HG02870 (cell line): ENCODE measurements around the gene MCC.
A peak's percentile ranks its signal among the peaks of the same experiment; 100 is the strongest.

Experiments
- ATAC-seq: cut with Tn5 transposase; IDR thresholded peaks from one replicate; pipeline ENCODE4 v1.9.1; 2021; ENCODE audit warnings: mild to moderate bottlenecking, moderate library complexity; ENCODE audit not compliant: unreplicated experiment

The MCC gene

DNA sequence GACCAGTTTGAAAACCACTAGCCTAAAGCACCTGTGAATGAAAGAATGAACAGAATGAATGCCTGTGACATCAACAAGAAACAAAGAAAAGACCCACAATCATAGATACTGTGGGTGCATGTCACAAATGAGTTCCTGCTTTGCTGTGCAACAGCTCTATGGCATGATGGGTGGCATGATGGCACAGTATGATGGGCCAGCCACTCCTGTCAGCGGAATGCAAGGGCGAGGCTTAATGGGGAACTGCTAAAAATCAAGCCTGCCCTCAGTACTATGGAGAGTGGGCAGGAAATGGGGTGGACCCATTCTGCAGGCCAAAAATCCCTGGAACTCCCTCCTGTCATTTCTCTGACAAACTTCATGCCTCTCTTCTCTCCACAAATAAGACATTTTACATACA is 422.6 kb downstream of the MCC start:
- no peak for ATAC-seq

DNA sequence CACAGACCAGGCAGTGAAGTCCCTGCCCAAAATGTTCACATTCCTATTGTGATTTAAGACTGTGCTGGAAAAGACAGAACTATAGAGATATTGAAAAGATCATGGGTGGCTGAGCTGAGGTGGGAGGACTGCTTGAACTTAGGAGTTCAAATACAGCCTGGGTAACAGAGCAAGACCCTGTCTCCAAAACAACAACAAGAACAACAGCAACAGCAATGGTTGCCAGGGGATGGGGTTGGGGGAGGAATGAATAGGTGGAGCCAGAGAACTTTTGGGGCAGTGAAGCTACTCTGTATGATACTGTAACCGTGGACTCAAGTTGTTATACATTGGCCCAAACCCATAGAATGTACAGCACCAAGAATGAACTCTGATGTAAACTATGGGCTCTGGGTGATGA is 423.4 kb downstream of the MCC start:
- ATAC-seq, result no peak

- ATAC-seq, result no peak
Observed at GRCh38 chr5:113063927-113064326, 424.3 kb downstream of the MCC start.

DNA sequence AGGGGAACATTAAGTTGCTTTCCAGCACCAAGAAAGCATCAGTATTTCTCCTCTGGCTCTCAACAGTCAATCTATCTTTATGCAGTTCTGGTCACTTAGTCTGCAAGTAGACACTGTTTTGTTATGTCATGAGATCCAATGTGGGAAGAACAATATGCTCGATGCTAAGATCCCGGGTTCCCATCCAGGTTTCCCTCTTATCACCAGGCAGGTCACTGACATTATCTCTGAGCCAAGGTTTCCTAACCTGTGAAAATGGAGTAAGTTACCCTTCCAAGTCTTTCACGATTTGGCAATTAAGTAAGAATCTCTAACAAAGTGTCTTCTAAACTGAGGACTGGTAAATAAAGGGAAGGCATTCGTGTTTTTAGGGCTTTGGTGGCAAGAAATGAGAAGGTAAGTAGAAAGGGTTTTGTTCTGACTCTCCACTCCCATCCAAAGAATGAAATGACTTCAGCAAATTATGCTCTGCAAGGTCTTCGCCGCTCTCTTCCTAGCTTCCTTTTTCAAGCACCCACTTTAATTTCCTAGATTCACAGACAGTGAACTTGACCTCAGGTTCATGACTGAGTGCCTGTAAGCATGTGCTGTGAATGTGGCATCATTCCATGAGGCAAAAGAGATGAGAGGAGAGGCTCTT is 425.3 kb downstream of the MCC start:
- ATAC-seq, result no peak

DNA sequence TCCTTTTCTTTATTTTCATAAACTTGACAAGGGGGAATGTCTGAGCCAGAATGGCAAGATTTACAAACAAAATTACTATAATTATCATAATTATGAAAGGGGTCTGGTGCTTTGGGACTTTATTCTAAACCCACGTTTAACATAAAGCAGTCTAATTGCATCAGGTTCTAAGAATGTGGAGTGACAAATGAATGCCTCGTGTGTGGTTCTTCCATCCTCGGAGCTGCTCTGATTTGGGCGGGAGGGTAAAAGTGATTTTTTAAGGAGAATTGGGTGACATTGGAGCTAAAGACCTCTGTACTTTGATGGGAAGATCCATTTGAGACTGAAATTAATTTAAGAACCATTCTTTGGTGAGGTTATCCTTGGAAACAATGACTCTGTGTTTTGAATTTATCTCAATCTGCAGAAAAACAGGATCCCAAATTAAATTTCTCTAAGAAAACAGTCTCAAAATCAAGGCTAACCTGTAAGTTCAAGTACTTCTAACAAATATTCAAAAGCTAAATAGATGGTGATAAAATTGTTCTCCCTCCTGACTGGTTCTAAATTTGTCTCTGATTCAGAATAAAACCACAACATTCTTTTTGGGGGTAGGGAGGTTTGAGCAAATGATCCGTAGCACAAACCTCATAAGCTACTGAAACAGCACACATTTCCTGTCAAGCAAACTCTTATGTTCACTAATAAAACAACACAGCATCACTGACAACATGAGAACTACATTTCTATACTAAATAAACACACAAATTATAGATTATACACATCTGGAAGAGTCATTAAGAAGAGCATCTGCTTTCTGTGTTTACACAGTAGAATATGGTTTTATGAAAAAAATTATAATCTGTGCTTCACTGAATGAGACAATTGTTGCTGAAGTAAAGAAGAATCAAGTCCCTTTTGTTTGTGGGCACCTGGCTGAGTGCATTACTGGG is 426.1 kb downstream of the MCC start:
- ATAC-seq, result no peak

GRCh38 chr5:113060408-113061025 is 427.7 kb downstream of the MCC start:
- no peak for ATAC-seq

GRCh38 chr5:113059232-113060040 is 428.8 kb downstream of the MCC start:
- ATAC-seq, result no peak

DNA sequence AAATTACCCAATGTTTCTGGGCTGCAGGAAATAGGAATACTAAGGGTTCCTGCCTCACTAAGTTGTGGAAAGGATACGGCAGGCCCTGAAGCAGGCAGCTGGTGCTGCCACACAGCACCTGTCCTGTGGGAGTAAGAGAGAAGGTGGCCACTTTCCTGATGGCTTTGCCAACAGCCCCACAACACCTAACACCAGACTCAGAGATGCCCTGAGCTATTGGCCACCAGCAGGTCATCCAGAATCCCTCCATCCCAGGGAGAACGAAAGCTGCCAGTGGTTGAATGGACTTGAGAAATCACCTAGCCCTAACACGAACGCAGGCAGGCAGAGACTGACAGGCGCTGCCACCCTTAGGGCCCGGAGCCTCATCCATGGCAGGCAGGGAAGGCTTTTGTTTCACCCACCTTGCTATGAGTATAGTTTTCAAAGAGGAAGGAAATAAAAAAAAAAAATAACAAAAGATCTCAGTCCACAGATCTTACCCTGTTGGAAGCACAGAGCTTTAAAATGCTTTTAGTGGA is 429.5 kb downstream of the MCC start:
- no peak for ATAC-seq

- no peak for ATAC-seq
Observed at GRCh38 chr5:113058269-113058668, 430.0 kb downstream of the MCC start.

DNA sequence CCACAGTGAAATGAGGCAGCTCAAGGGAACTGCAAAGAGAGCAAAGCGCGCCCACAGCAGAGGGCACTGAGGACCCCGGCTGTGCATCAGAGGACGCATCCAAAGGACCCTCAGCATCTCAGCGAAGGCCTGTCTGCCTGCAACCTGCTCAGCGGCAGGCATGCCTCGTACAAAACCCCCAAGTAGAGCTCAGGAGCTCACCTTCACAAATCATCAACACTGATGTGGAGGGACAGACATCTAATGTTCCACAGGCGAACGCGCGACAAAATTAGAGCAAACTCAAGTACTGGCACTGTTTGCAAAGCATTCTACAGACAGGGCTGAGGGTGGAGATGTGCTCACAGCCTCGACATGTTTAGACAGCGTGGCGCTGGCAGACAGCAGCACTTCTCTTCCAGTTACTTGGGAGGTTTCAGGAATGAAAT is 430.7 kb downstream of the MCC start:
- ATAC-seq, result no peak

- ATAC-seq, result no peak
Observed at GRCh38 chr5:113056988-113057387, 431.3 kb downstream of the MCC start.

DNA sequence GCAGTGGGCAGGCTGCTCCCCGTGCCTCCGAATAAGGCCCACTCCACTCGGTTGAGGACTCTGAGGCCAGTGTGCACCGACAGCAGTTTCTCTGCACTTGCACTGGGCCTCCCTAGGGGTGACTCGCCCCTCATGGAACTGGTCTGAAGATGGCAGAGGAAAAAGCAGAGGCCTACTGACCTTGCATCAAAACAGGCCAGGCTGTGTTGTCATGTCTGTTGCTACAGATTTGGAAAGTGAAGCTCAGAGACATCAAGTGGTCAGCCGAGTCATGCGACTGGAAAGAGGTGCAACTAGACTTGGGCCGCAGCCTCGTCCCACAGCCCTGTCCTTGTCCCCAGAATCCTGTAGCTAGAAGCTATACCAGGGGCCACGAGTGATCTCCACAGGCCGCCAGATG is 433.4 kb downstream of the MCC start:
- no peak for ATAC-seq

- no peak for ATAC-seq
Observed at GRCh38 chr5:113053511-113053995, 434.7 kb downstream of the MCC start.

GRCh38 chr5:113052041-113052795 is 436.0 kb downstream of the MCC start:
- ATAC-seq, result no peak

DNA sequence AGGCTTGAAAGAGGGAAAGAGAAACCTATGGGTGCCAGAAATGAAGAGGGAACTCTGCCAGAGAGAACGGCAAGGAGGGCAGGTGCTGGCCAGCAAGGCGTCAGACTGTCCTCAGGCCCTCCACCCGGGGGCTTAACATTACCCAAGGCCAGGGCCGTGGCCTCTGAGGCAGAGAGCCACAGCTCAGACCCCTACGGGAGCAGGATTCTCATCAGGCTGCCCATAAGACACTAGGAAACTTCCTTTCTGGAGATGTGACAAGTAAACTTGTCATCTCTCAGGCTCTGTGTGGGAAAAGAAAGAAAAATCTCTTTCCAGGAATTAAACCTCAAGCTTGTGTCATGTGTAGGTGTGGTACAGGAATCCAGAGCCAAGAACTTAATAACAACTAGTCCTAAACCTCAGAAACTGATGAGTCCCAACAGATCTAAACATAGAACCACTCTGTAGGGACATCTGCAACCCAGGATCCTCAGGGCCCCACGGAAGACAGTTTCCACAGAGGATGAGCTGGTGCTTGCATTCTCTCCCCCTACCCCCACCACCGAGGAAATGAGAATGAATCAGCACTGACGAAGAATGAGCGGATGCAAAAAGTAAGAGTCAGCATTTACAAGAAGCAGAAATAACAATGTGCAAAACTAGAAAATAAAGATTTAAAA is 437.4 kb downstream of the MCC start:
- no peak for ATAC-seq

DNA sequence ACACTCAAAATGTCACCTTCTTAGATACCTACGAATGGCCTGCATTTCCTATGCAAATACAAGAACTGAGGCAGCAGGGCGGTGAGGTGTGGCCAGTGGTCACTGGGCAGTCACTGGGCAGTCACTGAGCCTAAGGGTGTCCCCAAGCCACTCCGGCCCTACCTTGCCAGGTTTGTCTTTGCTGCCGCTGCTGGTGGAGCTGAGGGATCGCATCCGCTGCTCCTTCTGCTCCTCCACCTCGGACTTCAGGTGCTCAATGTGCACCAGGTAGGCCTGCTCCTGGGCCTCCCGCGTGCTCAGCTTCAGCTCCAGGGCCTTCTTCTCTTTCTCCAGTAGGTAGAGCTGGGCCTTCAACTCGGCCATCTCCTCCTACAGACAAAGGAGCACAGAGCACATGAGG is 439.3 kb downstream of the MCC start:
- ATAC-seq, result no peak

DNA sequence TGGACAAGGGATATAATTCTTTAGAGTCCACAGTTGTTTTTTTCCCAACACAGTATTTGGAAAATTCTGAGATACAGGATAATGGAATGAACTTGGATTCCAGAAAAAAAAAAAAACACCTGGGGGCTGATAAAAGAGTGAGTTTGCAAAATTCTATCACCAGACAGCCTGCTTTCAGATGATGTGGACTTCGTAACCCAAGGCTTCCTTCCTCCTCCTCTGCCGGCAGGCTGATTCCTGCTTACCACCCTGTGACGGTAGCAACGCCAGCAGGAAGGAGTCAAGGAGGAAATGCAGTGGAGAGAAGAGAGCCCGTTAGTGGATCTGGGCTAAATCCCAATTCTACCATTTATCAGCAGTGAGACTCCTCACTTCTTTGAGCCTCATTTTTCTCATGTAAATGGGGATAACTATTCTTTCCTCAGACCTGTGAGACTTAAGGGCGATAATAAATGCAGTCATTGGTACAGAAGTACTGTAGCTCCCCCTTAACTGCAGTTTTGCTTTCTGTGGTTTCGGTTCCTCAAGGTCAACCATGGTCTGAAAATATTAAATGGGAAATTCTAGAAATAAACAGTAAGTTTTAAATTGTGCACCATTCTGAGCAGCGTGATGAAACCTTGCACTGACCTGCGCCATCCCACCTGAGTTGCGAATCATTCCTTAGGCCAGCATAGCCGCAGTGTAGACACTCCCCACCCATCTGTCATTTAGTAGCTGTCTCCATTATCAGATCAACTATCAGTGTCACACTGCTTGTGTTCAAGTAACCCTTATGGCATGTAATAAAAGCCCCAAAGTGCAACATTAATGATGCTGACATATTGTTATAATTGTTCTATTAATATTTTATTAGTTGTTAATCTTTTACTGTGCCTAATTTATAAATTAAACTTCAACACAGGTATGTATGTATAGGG is 440.3 kb downstream of the MCC start:
- peak; percentile 93 for ATAC-seq

DNA sequence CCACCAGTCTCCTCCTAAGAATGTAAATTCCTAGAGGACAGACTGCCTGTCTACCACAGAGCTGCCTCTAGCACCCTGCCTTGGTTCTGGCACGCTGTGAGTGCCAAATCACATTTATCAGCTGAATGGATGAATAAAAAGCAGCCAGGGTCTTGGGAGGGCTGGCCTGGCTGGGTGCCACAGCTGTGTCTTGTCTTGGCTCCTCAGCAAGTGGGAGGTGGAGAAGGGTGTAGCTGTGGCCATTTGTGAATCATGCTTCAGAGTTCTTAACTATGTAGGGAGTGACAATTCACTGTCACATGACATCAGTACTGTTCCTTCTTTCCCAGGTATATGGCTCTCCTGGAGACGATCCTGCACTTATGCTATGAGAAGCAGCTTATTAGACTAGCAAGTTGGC is 441.0 kb downstream of the MCC start:
- ATAC-seq, result no peak
